Suppressor macrophage treated with lipopolysaccharide for 4 hours (primary cell): ENCODE results near the gene CALN1.

Source experiments
- DNase-seq: peaks from one replicate; pipeline ENCODE4 v3.0.0-alpha.2; 2020

CALN1 gene

GRCh38 chr7:72321637-72322036 lies 90.5 kb downstream of the CALN1 start:
- DNase-seq = no peak

GRCh38 chr7:72321081-72321480 lies 91.1 kb downstream of the CALN1 start:
- DNase-seq = no peak

DNA sequence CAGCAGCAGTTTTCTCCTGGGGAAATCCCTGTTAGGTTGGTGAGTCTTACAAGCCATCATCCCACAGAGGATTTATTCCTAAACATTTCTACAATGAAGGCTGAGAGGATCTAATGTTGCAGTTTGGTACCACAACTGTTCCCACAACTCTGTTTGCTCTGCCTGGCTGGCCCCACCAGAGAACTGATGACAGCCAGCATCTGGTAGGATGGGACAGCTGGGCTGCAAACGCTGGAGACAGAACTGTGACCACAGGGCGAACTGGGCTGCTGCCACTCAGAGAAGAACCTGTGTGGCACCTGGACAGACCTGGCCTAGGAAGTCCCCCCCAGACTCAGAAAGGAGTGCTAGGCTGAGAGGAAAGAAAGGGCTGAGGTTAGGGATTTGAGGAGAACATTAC lies 94.8 kb downstream of the CALN1 start:
- no peak for DNase-seq

- DNase-seq = no peak
Measured at GRCh38 chr7:72316148-72316547, 96.0 kb downstream of the CALN1 start.

GRCh38 chr7:72313906-72314305 lies 98.2 kb downstream of the CALN1 start:
- DNase-seq = no peak

GRCh38 chr7:72310301-72310700 lies 101.8 kb downstream of the CALN1 start:
- DNase-seq = no peak

DNA sequence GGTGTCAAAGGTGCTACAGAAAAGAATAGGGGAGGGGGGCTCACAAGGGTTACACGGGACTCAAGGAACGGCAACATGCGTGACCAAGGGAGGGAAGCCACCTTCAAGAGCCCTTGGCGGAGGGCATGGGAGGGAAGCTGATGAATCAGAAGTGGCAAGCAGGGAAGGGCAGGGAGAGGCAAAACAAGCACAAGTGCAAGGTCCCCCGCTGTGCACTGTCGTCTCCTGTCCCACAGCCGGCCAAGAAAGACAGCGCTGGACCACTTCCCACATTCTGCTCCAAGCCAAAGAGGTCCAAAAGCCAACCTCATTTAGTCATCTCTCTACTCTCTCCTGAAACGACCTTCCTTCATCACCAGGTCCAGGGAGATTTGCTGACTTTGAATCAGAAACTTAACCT lies 102.7 kb downstream of the CALN1 start:
- no peak for DNase-seq

- no peak for DNase-seq
Measured at GRCh38 chr7:72308986-72309385, 103.2 kb downstream of the CALN1 start.

- no peak for DNase-seq
Measured at GRCh38 chr7:72307566-72307965, 104.6 kb downstream of the CALN1 start.

DNA sequence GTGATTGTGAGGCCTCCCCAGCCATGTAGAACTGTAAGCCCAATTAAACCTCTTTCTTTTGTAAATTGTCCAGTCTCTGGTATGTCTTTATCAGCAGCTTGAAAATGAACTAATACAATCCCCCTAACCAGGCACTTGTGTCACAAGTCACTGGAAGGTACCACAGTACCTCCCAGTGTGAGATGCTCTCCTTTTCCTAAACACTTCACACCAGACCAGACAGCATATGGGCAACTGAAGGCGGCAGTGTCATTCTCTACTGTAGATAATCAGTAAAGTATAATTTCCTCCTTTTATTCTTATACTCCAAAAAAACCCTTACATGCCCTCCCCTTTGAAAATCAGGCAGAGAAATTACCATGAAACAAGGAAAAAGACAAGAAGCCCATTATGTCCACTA lies 113.2 kb downstream of the CALN1 start:
- no peak for DNase-seq

- no peak for DNase-seq
Measured at GRCh38 chr7:72298091-72298490, 114.0 kb downstream of the CALN1 start.

- DNase-seq = no peak
Measured at GRCh38 chr7:72297636-72298035, 114.5 kb downstream of the CALN1 start.

GRCh38 chr7:72292794-72293193 lies 119.3 kb downstream of the CALN1 start:
- DNase-seq = no peak

DNA sequence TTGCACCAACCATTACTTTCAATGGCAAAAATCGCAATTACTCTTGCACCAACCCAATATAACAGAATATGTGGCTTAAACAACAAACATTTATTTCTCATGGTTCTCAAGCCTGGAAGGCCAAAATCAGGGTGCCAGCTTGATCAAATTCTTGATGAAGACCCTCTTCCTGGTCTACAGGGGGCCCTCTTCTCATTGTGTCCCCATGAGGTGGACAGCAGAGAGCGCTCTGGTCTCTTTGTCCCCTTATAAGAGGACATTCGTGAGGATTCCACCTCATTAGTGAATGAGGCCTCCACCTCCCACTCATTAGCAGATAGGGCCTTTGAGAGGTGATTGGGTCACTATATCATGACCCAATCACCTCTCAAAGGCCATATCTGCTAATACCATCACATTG lies 120.0 kb downstream of the CALN1 start:
- no peak for DNase-seq

DNA sequence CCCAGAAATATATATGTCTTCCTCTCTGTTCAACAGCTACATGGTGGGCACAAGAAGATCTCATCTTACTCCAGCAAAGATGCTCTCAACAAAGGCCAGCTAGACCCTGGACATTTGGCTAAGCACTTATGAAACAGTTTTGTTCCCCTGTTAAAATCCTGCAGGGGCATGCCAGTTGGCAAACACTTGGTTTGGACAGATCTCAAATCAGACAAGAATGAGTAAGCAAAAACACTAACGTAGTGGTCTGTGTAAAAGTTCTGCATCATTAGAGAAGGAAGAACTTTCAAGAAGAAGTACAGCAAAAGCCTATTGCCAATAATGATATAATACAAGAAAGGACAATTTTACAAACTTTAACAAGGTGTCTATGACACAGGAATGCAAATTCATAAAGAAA lies 125.6 kb downstream of the CALN1 start:
- DNase-seq = no peak

GRCh38 chr7:72283309-72283708 lies 128.8 kb downstream of the CALN1 start:
- DNase-seq = no peak

GRCh38 chr7:72281308-72281707 lies 130.8 kb downstream of the CALN1 start:
- no peak for DNase-seq

GRCh38 chr7:72279203-72279602 lies 132.9 kb downstream of the CALN1 start:
- DNase-seq = no peak

DNA sequence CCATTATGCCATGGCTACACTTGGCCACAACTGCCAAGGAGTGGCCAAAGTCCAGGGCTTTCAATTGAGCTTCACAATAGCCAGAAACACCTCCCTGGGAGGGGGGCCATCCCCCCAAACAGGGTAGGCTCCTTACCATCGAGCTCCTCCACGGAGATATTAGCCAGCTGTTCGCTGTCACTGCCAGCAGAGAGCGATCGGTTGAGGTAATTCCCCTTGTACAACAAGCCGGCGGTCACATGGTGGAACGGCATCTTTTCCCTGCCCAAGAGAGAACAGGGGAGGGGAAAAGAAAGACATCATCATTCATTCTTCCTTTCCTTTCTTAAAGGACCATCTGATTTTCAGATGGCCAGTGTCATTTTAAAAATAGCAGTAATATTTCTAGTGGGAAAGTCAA lies 133.6 kb downstream of the CALN1 start:
- DNase-seq = no peak

- DNase-seq = no peak
Measured at GRCh38 chr7:72275382-72276070, 136.6 kb downstream of the CALN1 start.

GRCh38 chr7:72272479-72272878 lies 139.7 kb downstream of the CALN1 start:
- no peak for DNase-seq

DNA sequence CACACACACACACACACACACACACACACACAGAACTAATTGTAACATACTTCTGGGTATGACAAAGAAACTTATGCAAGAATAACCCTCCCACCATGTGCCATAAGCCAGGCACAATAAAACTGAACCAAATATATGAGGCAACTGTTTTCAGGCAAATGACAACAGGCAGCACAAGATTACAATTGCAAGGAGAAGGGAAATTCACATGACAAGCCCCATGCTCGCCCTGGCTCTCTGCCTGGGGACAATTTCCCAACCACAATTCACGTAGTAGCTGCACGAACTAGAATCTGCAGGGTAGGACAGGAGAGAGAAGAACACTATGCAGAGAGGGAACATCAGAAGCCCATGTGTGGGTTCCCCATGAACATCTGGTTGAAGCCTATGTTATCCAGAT lies 143.3 kb downstream of the CALN1 start:
- DNase-seq = peak; percentile 27

DNA sequence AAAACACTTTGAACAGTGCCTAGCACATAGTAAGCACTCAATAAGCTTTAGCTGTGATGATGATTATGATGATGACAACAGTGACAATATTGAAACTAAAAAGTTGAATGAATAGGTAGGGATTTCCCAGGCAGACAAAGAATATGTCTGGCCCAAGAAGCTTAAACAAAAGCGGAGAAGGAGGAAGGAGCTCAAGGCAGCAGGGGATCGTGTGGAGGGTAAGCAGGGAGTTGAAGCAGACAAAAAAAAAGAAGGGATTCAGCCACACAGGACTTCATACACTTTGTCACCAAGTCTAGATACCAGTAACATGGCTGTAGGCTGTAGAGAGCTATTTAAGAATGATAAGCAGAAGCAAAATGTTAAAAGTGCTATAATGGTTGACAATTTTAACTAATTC lies 144.0 kb downstream of the CALN1 start:
- no peak for DNase-seq

GRCh38 chr7:72267291-72267800 lies 144.8 kb downstream of the CALN1 start:
- no peak for DNase-seq

DNA sequence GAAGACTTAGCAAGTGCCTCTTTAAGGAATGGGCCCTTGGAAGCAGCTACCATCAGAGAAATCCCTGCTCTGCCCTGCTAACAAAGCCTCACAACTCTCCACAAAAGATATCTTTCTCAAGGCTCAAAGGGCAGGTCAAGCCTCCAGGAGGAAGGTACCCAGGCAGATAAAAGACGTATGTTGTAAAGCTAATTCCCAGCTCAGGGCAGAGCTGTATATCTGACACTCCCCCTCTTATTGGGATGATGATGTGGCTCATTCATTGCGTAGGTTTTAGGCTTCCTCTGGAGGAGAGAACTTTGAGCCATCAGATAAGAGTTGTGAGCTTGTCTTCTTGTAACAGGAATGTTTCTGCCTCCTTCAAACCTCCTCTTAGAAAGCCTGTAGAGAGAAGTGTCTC lies 145.4 kb downstream of the CALN1 start:
- DNase-seq = no peak
